HG03575 (cell line): ENCODE results near the gene NEK9.
"Not testable (repeated sequence)": the region's sequence is repeated elsewhere in the genome, so short reads cannot be mapped to it uniquely, and the experiment has no call there.

ENCODE experiments used
- ATAC-seq: cut with Tn5 transposase; IDR thresholded peaks from one replicate; pipeline ENCODE4 v1.9.1; 2021; ENCODE audit not compliant: unreplicated experiment, insufficient number of reproducible peaks, low FRiP score; ENCODE audit errors: extremely low read depth

The NEK9 gene

GRCh38 chr14:75077794-75078193 is 49.1 kb downstream of the NEK9 start:
- no peak for ATAC-seq

GRCh38 chr14:75070383-75070782 is 56.5 kb downstream of the NEK9 start:
- no peak for ATAC-seq

DNA sequence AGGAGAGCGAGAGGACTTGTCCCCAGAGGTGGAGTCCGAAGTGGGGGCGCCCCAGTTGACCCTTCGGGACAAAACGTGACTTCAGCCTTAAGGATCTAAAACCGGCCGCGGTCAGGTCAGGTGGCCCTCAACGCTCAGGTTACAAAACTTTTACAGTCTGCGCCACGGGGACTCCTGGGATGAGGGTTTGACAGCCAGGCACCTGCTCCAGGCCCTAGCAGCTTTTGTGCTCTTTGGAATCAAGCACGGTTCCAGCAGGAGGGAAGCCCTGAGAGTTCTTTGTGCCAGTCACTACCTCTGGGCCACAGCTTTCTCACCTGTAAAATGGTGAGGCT is 57.1 kb downstream of the NEK9 start:
- ATAC-seq, result no peak

DNA sequence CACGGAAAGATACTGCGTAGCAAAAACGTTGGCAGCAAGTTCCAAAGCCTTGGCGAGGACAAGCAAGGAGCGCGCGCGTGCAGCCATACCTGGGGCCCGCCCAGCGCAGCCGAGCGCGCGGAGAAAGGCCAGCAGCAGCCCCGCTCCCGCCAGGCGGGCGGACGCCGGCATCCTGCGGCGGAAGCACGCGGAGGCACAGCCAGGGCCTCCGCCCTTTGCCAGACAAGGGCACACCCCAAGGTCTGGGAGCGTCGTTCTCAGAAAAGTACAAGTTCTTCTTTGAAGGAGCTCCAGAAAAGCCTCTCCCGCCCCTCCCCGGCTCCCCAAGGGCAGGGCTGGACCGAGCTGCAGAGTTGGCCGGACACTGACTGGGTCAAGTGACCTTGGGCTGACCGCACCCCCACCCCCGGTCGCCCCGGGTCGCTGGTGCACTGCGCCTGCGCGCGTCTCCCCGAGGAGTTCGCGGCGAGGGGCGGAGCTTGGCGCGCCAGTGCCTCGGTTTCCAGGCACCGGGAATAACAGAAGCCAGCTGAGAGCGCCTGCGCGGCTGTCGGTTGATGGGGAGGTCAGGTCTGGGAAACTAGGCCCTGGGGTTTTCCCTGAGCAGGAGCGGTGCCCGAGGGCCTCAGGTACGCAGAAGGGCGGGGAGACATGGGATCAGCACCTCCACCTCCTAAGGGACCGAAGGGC is 57.6 kb downstream of the NEK9 start, which contains the start of gene ZC2HC1C:
Gene ZC2HC1C, plus strand, starts transcription at position 521 of the 690 bp plus-strand sequence. CDS start 933 bp downstream, outside the sequence.
- no peak for ATAC-seq

DNA sequence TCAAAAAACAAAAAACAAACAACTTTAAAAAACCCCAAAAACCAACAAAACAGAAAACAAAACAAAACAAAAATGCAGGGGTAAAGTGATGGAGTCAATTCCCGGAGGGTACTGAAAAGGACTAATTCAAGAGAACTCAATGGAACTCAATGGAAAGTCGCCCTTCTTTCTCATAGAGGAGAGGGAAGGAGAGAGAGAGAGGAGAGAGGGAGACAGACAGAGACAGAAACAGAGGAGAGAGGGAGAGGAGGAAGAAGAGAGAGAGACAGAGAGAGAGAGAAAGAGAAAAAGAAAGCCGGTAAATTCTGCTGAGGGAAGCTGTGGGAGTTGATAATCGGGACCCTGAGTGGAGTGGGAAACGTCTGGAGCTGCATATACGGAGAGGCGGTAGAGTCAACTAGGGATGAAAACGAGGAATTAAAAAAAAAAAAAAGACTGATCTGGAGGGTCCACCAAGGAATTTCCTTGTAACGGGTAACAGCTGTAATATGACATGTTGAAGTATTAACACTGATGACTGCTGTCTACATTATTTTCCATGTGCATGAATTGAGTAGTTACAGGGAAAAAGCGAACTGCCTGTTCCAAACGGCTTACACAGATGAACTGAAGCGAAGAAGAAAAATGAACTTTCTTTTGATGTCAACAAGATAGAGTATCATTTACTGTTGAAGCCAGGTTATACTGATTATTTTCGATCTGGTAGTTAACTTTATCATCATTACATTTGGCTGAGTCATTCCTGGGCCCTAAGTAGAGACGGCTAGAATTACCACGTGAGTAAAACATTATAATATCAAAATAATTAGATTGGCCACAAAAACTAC is 58.3 kb downstream of the NEK9 start:
- ATAC-seq, result no peak

DNA sequence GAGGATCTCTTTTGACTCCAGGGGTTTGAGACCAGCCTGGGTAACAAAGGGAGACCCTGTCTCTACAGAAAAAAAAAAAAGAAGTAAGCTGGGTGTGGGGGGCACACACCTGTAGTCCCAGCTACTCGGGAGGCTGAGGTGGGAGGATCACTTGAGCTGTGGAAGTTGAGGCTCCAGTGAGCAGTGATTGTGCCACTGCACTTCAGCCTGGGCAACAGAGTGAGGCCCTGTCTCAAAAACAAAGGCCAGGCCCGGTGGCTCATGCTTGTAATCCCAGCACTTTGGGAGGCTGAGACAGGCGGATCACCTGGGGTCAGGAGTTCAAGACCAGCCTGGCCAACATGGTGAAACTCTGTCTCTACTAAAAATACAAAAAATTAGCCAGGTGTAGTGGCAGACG is 59.1 kb downstream of the NEK9 start:
- not testable (repeated sequence) for ATAC-seq

- ATAC-seq, result no peak
Observed at GRCh38 chr14:75067212-75067611, 59.6 kb downstream of the NEK9 start.

DNA sequence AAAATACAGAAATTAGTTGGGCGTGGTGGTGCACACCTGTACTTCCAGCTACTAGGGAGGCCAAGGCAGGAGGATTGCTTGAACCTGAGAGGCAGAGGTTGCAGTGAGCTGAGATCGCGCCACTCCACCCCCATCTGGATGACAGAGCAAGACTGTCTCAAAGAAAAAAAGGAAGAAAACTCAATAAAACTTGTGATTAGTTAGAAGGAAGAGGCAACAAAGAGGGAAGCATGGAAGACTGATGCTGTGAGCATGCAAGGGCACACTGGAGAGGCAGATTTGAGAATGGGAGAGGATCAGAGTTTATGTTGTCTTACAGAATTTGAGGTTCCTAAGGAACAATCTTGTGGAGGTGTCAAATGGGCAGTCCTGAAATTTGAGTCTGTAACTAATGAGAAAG is 60.2 kb downstream of the NEK9 start:
- ATAC-seq, result no peak

- ATAC-seq, result no peak
Observed at GRCh38 chr14:75064205-75064567, 62.7 kb downstream of the NEK9 start.

DNA sequence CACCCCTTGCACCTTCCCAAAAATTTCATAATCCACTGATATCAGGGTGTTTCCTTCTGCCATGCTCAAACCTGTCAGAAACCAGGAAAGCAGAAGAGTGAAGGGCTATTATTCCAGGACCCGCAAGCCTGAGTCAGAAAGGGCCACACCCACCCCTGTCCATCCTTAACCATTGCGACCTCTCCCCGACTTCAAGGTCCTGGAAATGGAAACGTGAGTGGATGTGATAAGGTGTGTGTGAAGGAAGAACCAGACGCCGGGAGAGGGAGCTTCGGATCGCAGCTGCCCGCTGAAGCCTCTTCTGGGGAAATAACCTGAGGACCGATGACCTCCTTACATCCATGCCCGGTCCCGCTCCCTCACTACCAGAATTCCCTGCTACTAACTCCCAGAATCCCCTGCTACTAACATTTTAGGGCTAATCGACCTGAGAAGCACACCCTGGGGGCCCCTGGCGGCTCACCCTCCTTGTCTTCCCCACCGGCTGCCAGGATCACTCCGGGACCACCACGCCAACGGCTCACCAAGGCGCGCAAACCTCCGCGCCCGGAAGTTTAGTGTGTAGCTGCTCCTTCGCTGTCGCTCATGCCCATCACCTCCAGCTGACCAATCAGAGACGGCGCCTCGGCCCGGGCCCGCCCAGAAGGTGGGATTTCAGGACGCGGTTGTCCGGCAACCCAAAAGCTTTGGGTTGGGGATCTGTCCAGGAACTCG is 63.2 kb downstream of the NEK9 start, which contains the start of gene ACYP1:
Gene ACYP1, minus strand, starts transcription at position 534 of the 714 bp plus-strand sequence. Its CDS starts 471 bp downstream, at position 63.
- ATAC-seq, result peak; percentile 57

- no peak for ATAC-seq
Observed at GRCh38 chr14:75063013-75063412, 63.8 kb downstream of the NEK9 start.

DNA sequence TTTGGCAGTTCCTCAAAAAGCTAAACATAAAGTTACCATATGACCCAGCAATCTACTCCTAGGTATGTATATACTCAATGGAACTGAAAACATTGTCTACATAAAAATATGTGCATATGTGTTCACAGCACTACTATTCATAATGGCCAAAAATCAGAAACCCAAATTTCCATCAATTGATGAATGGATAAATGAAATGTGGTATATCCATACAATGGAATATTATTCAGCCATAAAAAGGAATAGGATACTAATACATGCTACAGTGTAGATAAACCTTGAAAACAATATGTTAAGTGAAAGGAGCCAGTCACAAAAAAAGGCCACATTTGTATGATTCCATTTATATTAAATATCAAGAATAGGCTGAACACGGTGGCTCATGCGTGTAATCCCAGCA is 66.4 kb downstream of the NEK9 start:
- ATAC-seq, result no peak

DNA sequence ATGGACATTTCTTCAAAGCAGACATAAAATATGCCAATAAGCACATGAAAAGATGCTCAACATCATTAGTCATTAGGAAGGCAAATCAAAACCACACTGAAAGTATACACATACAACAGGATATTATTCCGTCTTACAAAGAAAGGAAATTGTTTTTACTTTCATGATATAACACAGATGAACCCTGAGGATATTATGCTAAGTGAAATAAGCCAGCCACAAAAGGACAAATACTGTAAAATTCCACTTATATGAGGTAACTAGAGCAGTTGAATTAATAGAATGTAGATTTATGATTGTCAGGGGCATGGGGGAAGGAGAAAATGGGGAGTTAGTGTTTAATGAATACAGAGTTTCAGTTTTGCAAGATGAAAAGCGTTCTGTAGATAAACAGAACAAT is 67.2 kb downstream of the NEK9 start:
- ATAC-seq, result no peak

- ATAC-seq, result no peak
Observed at GRCh38 chr14:75054421-75054820, 72.4 kb downstream of the NEK9 start.

- no peak for ATAC-seq
Observed at GRCh38 chr14:75053396-75054291, 73.2 kb downstream of the NEK9 start.

DNA sequence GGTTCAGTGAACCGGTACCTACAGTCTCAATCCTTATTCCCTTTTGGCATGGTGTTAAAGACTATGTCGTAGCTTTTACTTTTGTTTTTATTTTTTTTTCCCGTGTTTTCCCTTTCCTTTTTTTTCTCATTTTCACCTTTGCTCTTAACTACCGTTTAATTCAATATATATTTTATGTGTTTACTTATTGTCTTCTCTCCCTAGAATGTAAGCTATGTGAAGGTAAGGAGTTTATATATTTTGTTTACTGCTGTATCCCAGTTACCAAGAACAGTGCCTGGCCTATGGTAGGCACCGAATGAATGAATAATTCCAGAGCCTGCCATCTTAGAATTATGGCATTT is 75.3 kb downstream of the NEK9 start:
- ATAC-seq, result no peak

- no peak for ATAC-seq
Observed at GRCh38 chr14:75050852-75051555, 75.8 kb downstream of the NEK9 start, which contains the start of gene MLH3. MLH3 (minus strand) TSS chr14:75051467; CDS start chr14:75049655, 1,812 bp downstream.

- ATAC-seq, result no peak
Observed at GRCh38 chr14:75049731-75050201, 77.1 kb downstream of the NEK9 start.
